ENCODE data around the gene AKAP6.

Gene AKAP6

GRCh38 chr14:32304296-32304695 lies 24.8 kb upstream of the AKAP6 start:
- DNase-seq (ENCODE audit: low spot score) = no peak
- no peak overlapping the region for H3K27ac ChIP-seq
- H3K4me3 ChIP-seq = no peak overlapping the region
- TF ChIP-seq CTCF (IDR thresholded peaks at IDR 0.05) = no peak

- no peak for DNase-seq (ENCODE audit: low spot score)
- Histone ChIP-seq H3K4me3 (no peak overlapping the region), H3K27ac (no peak overlapping the region)
- TF ChIP-seq CTCF (IDR thresholded peaks at IDR 0.05) = no peak
These were observed 22.5 kb upstream of the AKAP6 start for GRCh38 chr14:32306549-32306948.

- H3K27ac ChIP-seq = no peak overlapping the region
- H3K4me3 ChIP-seq = no peak overlapping the region
- no peak for DNase-seq (ENCODE audit: low spot score)
- TF ChIP-seq CTCF (IDR thresholded peaks at IDR 0.05) = no peak
These were observed 21.1 kb upstream of the AKAP6 start for GRCh38 chr14:32307881-32308582.

- no peak for DNase-seq (ENCODE audit: low spot score)
- H3K4me3 ChIP-seq = no peak overlapping the region
- no peak for TF ChIP-seq CTCF (IDR thresholded peaks at IDR 0.05)
- H3K27ac ChIP-seq = no peak overlapping the region
These were observed 18.2 kb upstream of the AKAP6 start for GRCh38 chr14:32310876-32311275.

- Histone ChIP-seq H3K4me3 (no peak overlapping the region), H3K27ac (no peak overlapping the region)
- no peak for DNase-seq (ENCODE audit: low spot score)
- no peak for TF ChIP-seq CTCF (IDR thresholded peaks at IDR 0.05)
These were observed 17.6 kb upstream of the AKAP6 start for GRCh38 chr14:32311294-32312009.

- Histone ChIP-seq H3K27ac (no peak overlapping the region), H3K4me3 (no peak overlapping the region)
- DNase-seq (ENCODE audit: low spot score) = no peak
- TF ChIP-seq CTCF (IDR thresholded peaks at IDR 0.05) = no peak
These were observed 17.1 kb upstream of the AKAP6 start for GRCh38 chr14:32312010-32312331.

GRCh38 chr14:32313844-32314376 lies 15.2 kb upstream of the AKAP6 start:
- no peak overlapping the region for H3K27ac ChIP-seq
- TF ChIP-seq CTCF (IDR thresholded peaks at IDR 0.05) = no peak
- no peak for DNase-seq (ENCODE audit: low spot score)
- no peak overlapping the region for H3K4me3 ChIP-seq

All from coronary artery (tissue), 2 donors.